H9 (cell line): ENCODE results near the gene RELB. TPM values are rescaled to one million over a fixed set of nuclear protein-coding genes. Genes with fewer than 3 reads are reported as not detected.

ENCODE experiments used
- DNase-seq: peaks from one replicate; pipeline ENCODE4 v3.0.0-alpha.2; 2017
- H2AFZ ChIP-seq: one replicate; pipeline ENCODE4 v1.6.1; 2013; ENCODE audit warnings: mild to moderate bottlenecking, low read length, control low read depth, moderate library complexity
- H2AK5ac ChIP-seq: 2 replicates; pipeline ENCODE4 v1.6.1; 2013; ENCODE audit warnings: low read length, control low read depth, mixed read lengths; ENCODE audit not compliant: insufficient read length
- H2BK120ac ChIP-seq: one replicate; pipeline ENCODE4 v1.6.1; 2013; ENCODE audit warnings: low read depth, mild to moderate bottlenecking, low read length, control low read depth, inconsistent platforms; ENCODE audit not compliant: poor library complexity, severe bottlenecking
- H2BK12ac ChIP-seq: 2 replicates; pipeline ENCODE4 v1.6.1; 2013; ENCODE audit warnings: low read length, control low read depth, mixed read lengths, low read depth; ENCODE audit not compliant: insufficient read length
- H2BK15ac ChIP-seq: 2 replicates; pipeline ENCODE4 v1.6.1; 2013; ENCODE audit warnings: low read depth, low read length, control low read depth
- H2BK20ac ChIP-seq: one replicate; pipeline ENCODE4 v1.6.1; 2013; ENCODE audit warnings: low read depth, mild to moderate bottlenecking, low read length, control low read depth, inconsistent platforms; ENCODE audit not compliant: poor library complexity, severe bottlenecking
- H2BK5ac ChIP-seq: 2 replicates; pipeline ENCODE4 v1.6.1; 2013; ENCODE audit warnings: low read length, control low read depth, mixed read lengths; ENCODE audit not compliant: insufficient read length
- H3K14ac ChIP-seq: 2 replicates; pipeline ENCODE4 v1.6.1; 2013; ENCODE audit warnings: low read length, control low read depth; ENCODE audit not compliant: insufficient read depth
- H3K18ac ChIP-seq: 2 replicates; pipeline ENCODE4 v1.6.1; 2013; ENCODE audit warnings: low read depth, mild to moderate bottlenecking, mixed read lengths, low read length, control low read depth; ENCODE audit not compliant: insufficient read length
- H3K23ac ChIP-seq: 2 replicates; pipeline ENCODE4 v1.6.1; 2013; ENCODE audit warnings: low read length, control low read depth, mixed read lengths, low read depth; ENCODE audit not compliant: insufficient read length
- H3K23me2 ChIP-seq: 2 replicates; pipeline ENCODE4 v1.6.1; 2013; ENCODE audit warnings: low read depth, mild to moderate bottlenecking, mixed read lengths, low read length, control low read depth; ENCODE audit not compliant: insufficient read length, poor library complexity, severe bottlenecking
- H3K27ac ChIP-seq: 2 replicates; pipeline ENCODE4 v1.5.1; 2013; ENCODE audit warnings: low read length, control low read depth, mixed read lengths, low read depth; ENCODE audit not compliant: insufficient read length
- H3K27me3 ChIP-seq: 2 replicates; pipeline ENCODE4 v1.6.1; 2013; ENCODE audit warnings: low read length, control low read depth, inconsistent platforms; ENCODE audit not compliant: insufficient read depth
- H3K4ac ChIP-seq: 2 replicates; pipeline ENCODE4 v1.6.1; 2013; ENCODE audit warnings: low read depth, mild to moderate bottlenecking, control low read depth, inconsistent platforms, low read length, moderate library complexity
- H3K4me1 ChIP-seq: 2 replicates; pipeline ENCODE4 v1.6.1; 2013; ENCODE audit warnings: low read length, control low read depth, inconsistent platforms; ENCODE audit not compliant: insufficient read depth
- H3K4me2 ChIP-seq: 2 replicates; pipeline ENCODE4 v1.6.1; 2013; ENCODE audit warnings: low read length, control low read depth, mixed read lengths; ENCODE audit not compliant: insufficient read length, insufficient read depth
- H3K56ac ChIP-seq: 2 replicates; pipeline ENCODE4 v1.6.1; 2013; ENCODE audit warnings: low read depth, mild to moderate bottlenecking, mixed read lengths, low read length, control low read depth; ENCODE audit not compliant: insufficient read length
- H3K79me1 ChIP-seq: 2 replicates; pipeline ENCODE4 v1.6.1; 2013; ENCODE audit warnings: low read depth, mild to moderate bottlenecking, moderate library complexity, low read length, control low read depth, inconsistent platforms; ENCODE audit not compliant: insufficient read depth, poor library complexity, severe bottlenecking
- H3K79me2 ChIP-seq: 2 replicates; pipeline ENCODE4 v1.6.1; 2013; ENCODE audit warnings: low read length, control low read depth, inconsistent platforms; ENCODE audit not compliant: insufficient read depth
- H3K9ac ChIP-seq: 2 replicates; pipeline ENCODE4 v1.6.1; 2013; ENCODE audit warnings: low read length, control low read depth, mixed read lengths; ENCODE audit not compliant: insufficient read length; ENCODE audit errors: extremely low read depth
- H3K9me3 ChIP-seq: one replicate; pipeline ENCODE4 v1.6.1; 2013; ENCODE audit warnings: low read depth, low read length, inconsistent platforms; ENCODE audit not compliant: control insufficient read depth
- H3T11ph ChIP-seq: one replicate; pipeline ENCODE4 v1.6.1; 2013; ENCODE audit warnings: mild to moderate bottlenecking, low read length, control low read depth, inconsistent platforms
- H4K20me1 ChIP-seq: one replicate; pipeline ENCODE4 v1.6.1; 2013; ENCODE audit not compliant: control insufficient read depth, insufficient read length, insufficient read depth
- H4K5ac ChIP-seq: 2 replicates; pipeline ENCODE4 v1.6.1; 2013; ENCODE audit warnings: low read depth, mild to moderate bottlenecking, mixed read lengths, low read length, control low read depth; ENCODE audit not compliant: insufficient read length
- H4K8ac ChIP-seq: replicated peaks from 2 replicates; pipeline ENCODE4 v1.6.1; 2013; ENCODE audit warnings: low read length, control low read depth, mixed read lengths, low read depth; ENCODE audit not compliant: insufficient read length
- H4K91ac ChIP-seq: 2 replicates; pipeline ENCODE4 v1.6.1; 2013; ENCODE audit warnings: low read depth, mild to moderate bottlenecking, moderate library complexity, mixed read lengths, low read length, control low read depth; ENCODE audit not compliant: insufficient read length
- H3K27ac Mint-ChIP-seq, 3 experiments: 2 replicates in 2 of 3; 3 replicates in 1 of 3; pipeline ENCODE4 v1.8.0; 2020 to 2021; ENCODE audit warnings: mixed read lengths in 3 of 3, mild to moderate bottlenecking in 1 of 3, moderate library complexity in 1 of 3
- H3K27me3 Mint-ChIP-seq: 2 replicates; pipeline ENCODE4 v1.8.0; 2021; ENCODE audit warnings: low read depth, mild to moderate bottlenecking, moderate library complexity, mixed read lengths
- H3K36me3 Mint-ChIP-seq, 3 experiments: 2 replicates in 2 of 3; 3 replicates in 1 of 3; pipeline ENCODE4 v1.8.0; 2020 to 2021; ENCODE audit warnings: low read depth in 3 of 3, mixed read lengths in 3 of 3; ENCODE audit not compliant: insufficient read depth in 1 of 3
- H3K4me1 Mint-ChIP-seq, 2 experiments: 2 replicates each; pipeline ENCODE4 v1.8.0; 2020; ENCODE audit warnings: mixed read lengths in 2 of 2
- H3K4me3 Mint-ChIP-seq, 2 experiments: 2 replicates in 1 of 2; 3 replicates in 1 of 2; pipeline ENCODE4 v1.8.0; 2020 to 2021; ENCODE audit warnings: mild to moderate bottlenecking in 2 of 2, mixed read lengths in 2 of 2, moderate library complexity in 1 of 2
- H3K9me3 Mint-ChIP-seq, 2 experiments: 2 replicates in 1 of 2; 3 replicates in 1 of 2; pipeline ENCODE4 v1.8.0; 2020; ENCODE audit warnings: mild to moderate bottlenecking in 2 of 2, mixed read lengths in 2 of 2, moderate library complexity in 1 of 2
- WGBS: extraction: QIAGEN DNeasy Blood & Tissue Kit; methylation state at CpG from one replicate; pipeline ENCODE4 v1.1.7; 2013; ENCODE audit warnings: missing lambda C conversion rate, low lambda C conversion rate, mixed read lengths; ENCODE audit not compliant: insufficient read length; ENCODE audit errors: extremely low coverage; 5-methylcytosine and 5-hydroxymethylcytosine counted together
- total RNA-seq: library from RNA; stranded (reverse); gene quantifications from 2 replicates; pipeline ENCODE4 v1.2.1, GENCODE V29; 2021
- TF ChIP-seq, protein P1 (sequence below): fragments of 200-600 bp; sonication (generic); conservative IDR thresholded peaks from 3 replicates; pipeline ENCODE4 v1.8.0; 2021; ENCODE audit warnings: antibody characterized with exemption, mild to moderate bottlenecking

The RELB gene
- total RNA-seq, 1 experiment from 2014 or later, result 13.7 TPM

- Histone ChIP-seq H3K14ac (no peak overlapping the region), H4K20me1 (no peaks in the 10 kb centered on the region), H2BK5ac (no peak overlapping the region), H3T11ph (no peak overlapping the region), H3K27ac (no peak overlapping the region), H2BK15ac (no peak overlapping the region), H4K8ac (no peak overlapping the region), H3K27me3 (no peaks in the 10 kb centered on the region), H2AK5ac (no peak overlapping the region), H3K23me2 (no peaks in the 10 kb centered on the region), H3K56ac (no peak overlapping the region), H3K79me1 (no peaks in the 10 kb centered on the region), H3K18ac (no peak overlapping the region), H2BK12ac (no peak overlapping the region), H4K91ac (no peak overlapping the region), H3K23ac (no peak overlapping the region), H3K9ac (no peak overlapping the region), H3K4ac (no peak overlapping the region), H2BK20ac (no peak overlapping the region), H3K4me1 (no peaks in the 10 kb centered on the region), H2BK120ac (no peak overlapping the region), H2AFZ (no peak overlapping the region), H3K4me2 (no peak overlapping the region), H4K5ac (no peak overlapping the region), H3K79me2 (no peaks in the 10 kb centered on the region), H3K9me3 (no peaks in the 10 kb centered on the region)
- TF ChIP-seq, protein P1, sequence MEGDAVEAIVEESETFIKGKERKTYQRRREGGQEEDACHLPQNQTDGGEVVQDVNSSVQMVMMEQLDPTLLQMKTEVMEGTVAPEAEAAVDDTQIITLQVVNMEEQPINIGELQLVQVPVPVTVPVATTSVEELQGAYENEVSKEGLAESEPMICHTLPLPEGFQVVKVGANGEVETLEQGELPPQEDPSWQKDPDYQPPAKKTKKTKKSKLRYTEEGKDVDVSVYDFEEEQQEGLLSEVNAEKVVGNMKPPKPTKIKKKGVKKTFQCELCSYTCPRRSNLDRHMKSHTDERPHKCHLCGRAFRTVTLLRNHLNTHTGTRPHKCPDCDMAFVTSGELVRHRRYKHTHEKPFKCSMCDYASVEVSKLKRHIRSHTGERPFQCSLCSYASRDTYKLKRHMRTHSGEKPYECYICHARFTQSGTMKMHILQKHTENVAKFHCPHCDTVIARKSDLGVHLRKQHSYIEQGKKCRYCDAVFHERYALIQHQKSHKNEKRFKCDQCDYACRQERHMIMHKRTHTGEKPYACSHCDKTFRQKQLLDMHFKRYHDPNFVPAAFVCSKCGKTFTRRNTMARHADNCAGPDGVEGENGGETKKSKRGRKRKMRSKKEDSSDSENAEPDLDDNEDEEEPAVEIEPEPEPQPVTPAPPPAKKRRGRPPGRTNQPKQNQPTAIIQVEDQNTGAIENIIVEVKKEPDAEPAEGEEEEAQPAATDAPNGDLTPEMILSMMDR, result no peak
- Mint-ChIP-seq H3K36me3 (peaks cover 13 to 45% (median 39%) of the 10 kb centered on the region in 3 experiments; a peak in 6 of 7 replicates), H3K9me3 (no peaks in the 10 kb centered on the region), H3K27ac (no peak overlapping the region), H3K27me3 (no peaks in the 10 kb centered on the region), H3K4me1 (no peaks in the 10 kb centered on the region), H3K4me3 (no peak overlapping the region)
- no peak for DNase-seq
- no CpG with 5 or more reads among the region's 12 CpGs for WGBS
These were observed 10.3 kb upstream of the RELB start for GRCh38 chr19:44990966-44991365.
